A172 (cell line): ENCODE results near the gene SMIM24. TPM values are rescaled to one million over a fixed set of nuclear protein-coding genes. Genes with fewer than 3 reads are reported as not detected.
"Not testable (repeated sequence)": the region's sequence is repeated elsewhere in the genome, so short reads cannot be mapped to it uniquely, and the experiment has no call there.

ENCODE experiments used
- DNase-seq: peaks from one replicate; pipeline ENCODE4 v3.0.0-alpha.2; 2015; ENCODE audit warnings: low spot score
- total RNA-seq: library from RNA; depleted of rRNA; stranded (reverse); fragments of >200 nt; shearing (Covaris generic); gene quantifications from 2 replicates; pipeline ENCODE4 v1.2.3, GENCODE V29; 2014

The SMIM24 gene
- total RNA-seq, 1 experiment from 2014 or later, result not detected

GRCh38 chr19:3514930-3515329, 34.6 kb upstream of the SMIM24 start:
- no peak for DNase-seq

DNA sequence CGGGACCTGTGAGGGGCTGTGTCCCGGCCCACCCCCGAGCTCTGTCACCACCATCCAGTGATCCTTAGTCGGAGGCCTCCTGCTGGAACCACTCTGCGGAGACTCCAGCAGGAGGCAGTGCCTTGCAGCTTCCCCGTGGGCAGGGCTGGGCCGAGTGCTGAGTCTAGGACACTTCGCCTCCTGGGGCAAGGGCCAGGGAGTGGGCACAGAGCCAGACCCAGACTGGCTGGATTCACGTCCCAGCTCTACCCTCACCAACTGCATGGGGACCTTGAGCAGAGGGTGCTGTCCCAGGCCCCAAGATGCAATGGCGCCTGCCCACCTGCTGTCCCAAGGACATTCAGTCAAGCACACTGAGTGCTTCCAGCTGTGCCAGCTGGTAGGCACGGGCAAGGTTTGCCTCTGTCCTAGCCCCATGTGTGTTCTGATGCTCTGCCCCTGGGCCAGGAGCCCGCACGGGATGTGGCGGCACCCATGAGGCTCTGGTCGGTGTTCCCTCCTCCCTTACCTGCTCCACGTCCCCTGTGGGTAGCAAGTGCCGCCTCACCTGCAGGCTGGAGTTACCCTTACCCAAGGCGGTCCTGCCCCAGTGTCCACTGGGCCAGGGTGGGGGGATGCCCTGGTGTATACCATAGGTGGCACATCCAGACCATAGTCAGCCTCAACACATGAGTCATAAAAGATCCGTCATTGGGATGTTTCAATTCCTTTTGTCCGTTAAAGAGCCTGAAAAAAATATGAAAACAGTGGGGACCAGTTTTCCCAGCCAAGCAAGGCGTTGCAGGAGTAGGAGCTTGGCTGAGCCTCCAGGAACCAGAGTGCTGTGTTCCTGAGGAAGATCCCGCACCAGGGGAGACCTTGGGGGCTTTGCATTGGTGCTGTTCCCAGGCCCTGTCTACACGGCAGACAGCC, 33.2 kb upstream of the SMIM24 start:
- DNase-seq, result no peak

DNA sequence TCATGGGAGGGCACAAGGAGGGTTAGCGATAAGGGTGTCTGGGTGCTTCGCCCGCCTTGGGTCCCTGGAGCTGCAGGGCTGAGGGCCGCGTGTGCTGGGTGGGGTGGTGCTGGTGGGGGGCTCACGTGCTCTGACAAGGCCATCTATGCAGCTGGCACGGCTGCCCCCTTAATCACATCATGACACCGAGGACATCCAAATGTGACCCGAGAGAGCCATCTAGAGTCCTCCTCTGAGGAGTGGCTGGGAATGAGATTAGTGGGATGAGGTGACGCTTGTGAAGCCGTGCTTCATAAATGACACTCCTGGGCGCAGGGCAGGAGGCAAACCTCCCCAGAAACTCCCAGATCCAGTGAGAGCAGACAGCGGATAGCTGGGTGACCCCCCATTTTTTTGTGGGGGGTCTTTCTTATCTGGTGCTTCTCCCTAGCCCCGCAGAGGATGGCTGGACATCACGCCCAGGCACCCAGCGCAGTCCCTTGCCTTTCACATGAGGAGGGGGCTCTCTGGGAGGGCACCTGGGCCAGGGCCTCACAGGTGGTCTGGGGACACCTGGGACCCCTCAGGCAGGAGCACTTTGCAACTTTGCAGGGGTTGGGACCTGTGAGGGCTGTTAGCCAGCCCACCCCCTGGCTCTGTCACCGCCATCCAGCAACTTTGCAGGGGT, 32.4 kb upstream of the SMIM24 start:
- DNase-seq, result no peak

DNA sequence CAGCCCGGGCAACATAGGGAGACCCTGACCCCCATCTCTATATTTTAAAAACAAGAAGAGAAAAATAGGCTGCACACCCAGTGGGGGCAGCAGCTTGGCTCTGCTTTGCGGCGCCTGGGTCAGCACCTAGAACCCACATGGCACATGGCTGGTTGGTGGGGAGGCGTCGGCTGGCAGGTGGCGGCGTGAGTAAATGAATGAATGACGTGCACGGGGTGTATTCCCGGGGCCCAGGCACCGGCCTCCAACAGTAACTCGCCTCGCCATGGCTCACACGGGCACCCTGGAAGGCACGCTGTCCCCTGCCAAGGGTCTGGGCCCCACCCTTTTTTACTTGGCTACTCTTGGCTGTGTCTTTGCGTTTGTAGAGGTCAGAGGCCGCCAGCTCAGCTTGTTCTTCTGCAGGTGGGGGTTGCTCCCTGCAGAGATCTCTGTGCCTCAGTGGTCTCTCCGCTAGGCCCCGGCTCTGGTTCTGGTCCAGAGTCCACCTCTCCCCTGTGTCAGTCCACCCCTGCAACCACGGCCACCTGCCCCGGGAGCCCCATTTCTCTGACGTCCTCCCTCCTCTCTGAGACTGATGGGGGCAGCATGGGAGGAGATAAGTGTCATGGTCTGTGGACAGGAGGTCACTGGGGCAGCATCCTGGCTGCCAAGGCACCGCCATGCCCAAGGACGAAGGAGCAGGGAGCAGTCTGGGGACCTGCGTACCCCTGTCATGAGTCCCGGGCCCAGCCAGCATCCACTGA, 31.4 kb upstream of the SMIM24 start:
- no peak for DNase-seq

DNA sequence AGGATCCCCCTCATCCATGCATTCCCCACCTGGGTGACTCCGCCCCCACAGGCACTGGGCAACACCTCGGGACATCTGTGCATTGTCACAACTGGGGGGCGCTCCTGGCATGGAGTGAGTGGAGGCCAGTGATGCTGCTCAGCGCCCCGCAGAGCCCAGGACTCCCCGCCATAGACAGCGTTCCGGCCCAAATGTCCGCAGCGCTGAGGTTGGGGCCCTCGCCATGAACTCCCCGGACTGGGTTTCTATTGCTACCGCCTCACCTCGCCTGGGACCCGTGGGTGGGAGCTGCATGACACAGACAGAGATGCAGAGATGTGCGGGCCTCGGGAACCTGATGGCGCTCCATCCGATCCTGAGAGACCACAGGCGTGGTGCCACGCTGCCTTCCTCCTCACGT, 30.4 kb upstream of the SMIM24 start:
- no peak for DNase-seq

DNA sequence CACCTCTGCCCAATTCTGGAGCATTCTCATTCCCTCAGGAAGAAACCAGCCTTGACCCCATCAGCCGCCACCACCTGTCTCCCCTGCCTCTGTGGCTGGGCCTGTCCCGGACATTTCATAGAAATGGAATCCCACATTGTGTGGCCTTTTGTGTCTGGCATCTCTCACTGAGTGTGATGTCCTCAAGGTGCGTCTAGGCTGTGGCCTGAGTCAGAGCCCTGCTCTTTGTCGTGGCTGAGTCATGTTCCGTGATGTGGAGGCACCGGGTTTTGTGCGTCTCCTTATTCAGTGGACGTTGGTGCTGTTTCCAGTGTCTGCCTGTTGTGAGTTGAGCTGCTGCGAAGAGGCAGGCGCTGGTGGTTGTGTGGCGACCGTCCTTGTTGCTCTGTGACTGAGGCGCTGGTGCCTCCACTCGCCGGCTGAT, 29.3 kb upstream of the SMIM24 start:
- DNase-seq, result peak; percentile 86

- DNase-seq, result peak; percentile 42
Observed at GRCh38 chr19:3508771-3509535, 28.6 kb upstream of the SMIM24 start.

DNA sequence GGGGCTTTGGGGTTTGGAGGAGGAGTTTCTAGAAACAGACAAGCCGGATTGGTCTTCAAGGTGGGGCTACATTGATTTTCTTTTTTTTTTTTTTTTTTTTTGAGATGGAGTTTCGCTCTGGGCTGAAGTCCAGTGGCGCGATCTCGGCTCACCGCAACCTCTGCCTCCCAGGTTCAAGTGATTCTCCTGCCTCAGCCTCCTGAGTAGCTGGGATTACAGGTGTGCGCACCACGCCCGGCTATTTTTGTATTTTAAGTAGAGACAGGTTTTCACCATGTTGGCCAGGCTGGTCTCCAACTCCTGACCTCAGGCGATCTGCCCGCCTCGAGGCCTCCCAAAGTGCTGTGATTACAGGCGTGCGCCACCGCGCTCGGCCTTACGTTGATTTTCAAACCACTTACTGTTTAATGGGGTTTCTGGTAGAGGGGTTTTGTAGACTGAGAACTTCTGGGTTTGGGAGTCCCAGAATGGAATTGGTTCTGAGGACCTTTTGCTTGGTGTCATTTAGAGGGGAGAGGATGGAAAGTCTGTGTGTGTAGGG, 27.9 kb upstream of the SMIM24 start:
- DNase-seq, result not testable (repeated sequence)

- DNase-seq, result peak; percentile 27
Observed at GRCh38 chr19:3507371-3508120, 27.2 kb upstream of the SMIM24 start.

GRCh38 chr19:3506384-3507340, 26.3 kb upstream of the SMIM24 start:
- DNase-seq, result no peak

DNA sequence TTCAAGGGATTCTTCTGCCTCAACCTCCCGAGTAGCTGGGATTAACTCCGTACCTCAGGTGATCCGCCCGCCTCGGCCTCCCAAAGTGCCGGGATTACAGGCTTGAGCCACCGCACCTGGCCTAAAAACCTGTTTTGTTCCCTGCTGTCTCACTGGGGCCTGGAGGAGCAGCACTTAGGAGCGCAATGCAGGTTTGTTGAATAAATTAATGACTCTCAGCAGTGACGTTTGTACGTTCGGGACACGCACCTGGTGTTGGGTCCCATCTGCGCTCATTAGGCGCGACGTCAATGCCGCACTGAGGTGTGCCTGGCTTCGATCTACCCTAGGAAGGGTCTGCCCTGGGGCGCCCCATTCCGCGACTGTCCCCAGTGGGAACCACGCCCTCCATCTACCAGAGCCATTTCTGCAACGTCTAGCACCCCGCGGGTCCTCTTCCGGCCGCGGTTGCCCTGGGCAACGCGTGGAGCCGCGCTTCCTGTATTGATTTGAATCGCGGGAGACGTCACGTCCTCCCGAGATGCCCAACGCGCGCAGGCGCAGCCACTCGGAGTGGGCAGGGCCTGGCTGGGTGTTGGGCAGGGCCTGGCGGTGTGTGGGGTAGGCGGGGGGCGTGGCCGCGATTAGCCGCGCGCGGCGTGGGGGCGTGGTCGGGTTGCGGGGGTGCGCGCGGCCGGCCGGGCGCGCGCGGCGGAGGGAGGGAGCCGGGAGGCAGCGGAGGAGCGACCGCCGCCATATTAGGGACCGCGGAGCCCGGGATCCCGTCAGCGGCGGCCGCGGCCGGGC, 25.5 kb upstream of the SMIM24 start, which contains the start of gene FZR1:
TSS of gene FZR1 (plus strand) at position 714 of the 786 bp plus-strand sequence. CDS start 16,679 bp downstream, outside the sequence.
- DNase-seq, result peak; percentile 96

DNA sequence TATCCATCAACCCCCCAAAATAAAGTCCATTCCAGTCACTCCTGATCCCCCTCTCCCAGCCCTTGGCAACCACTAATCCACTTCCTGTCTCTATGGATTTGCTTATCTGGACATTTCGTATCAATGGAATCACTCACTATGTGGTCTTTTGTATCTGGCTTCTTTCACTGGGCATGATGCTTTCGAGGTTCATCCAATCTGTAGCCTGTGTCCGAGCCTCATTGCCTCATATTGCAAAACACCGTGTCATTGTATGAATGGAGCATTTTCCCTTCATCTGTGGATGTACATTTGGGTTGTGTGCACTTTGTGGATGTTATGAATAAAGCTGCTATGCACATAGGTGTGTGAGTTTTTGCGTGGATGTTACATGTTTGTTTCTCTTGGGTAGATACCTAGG, 24.4 kb upstream of the SMIM24 start:
- DNase-seq, result no peak

DNA sequence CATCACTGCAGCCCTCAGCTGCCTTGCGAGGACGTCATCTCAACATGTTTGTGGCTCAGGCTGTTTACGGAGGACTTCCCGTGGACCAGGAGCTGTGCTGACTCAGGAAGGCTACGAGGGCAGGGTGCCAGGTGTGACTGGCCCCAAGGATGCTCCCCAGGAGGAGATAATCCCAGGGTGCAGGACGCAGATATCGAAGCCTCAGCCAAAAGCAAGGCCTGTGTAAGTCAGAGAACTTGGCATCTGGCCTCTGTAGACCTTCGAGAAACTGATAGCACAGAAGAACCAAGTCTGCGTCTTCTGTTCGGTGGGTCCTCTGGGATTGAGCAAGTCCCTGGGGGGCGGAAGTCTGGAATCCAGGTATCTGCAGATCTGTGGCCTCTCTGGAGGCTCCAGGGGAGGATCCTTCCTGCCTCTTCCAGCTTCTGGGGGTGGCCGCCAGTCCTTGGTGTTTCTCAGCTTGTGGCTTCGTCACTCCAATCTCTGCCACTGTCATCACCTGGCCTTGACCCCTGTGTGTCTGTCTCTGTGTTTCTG, 22.8 kb upstream of the SMIM24 start:
- peak; percentile 69 for DNase-seq

- no peak for DNase-seq
Observed at GRCh38 chr19:3501780-3502179, 21.5 kb upstream of the SMIM24 start.

GRCh38 chr19:3500429-3501101, 20.2 kb upstream of the SMIM24 start, which contains the start of gene DOHH:
DOHH (minus strand) TSS chr19:3500674; CDS start chr19:3496814, 3,860 bp downstream.
- peak; percentile 97 for DNase-seq

DNA sequence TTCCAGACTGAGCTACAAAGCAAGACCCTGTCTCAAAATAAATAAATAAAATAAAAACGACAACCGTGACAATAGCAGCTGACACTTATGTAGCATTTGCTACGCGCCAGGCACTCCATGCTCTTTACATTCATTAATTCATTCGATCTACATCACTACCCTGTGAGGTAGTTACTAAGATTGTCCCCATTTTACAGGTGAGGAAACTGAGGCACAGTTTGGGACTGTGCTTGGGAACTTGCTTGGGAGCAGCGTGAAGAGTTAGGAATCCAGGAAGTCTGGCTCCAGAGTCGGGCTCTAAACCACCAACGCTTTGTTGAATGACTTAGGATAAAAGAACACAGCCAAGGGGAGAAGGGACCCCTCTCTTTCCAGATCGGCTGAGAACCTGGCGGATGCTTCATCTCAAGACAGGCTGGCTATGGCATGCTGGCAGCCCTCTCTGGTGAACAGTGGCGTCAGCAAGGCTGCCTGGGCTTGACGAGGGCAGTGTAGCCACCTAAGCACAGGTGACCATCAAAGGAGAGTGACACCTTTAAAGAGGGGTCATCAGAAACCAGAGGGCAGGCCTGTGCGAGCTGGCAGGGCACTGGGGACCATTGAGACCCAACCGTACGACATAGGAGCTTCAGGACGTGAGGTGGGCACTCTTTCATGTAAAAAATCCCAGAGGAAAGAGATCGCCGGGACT, 19.6 kb upstream of the SMIM24 start:
- no peak for DNase-seq
